Central memory CD4-positive, alpha-beta T cell (primary cell): ENCODE results near the gene MEGF11.

Experiments used
- DNase-seq: peaks from one replicate; pipeline ENCODE4 v3.0.0; 2022

The MEGF11 gene

GRCh38 chr15:66169023-66169422 is 84.5 kb downstream of the MEGF11 start:
- no peak for DNase-seq

- no peak for DNase-seq
Measured at GRCh38 chr15:66167854-66168253, 85.7 kb downstream of the MEGF11 start.

- DNase-seq = no peak
Measured at GRCh38 chr15:66165856-66166255, 87.7 kb downstream of the MEGF11 start.

- DNase-seq = no peak
Measured at GRCh38 chr15:66164788-66165187, 88.8 kb downstream of the MEGF11 start.

- no peak for DNase-seq
Measured at GRCh38 chr15:66163553-66163952, 90.0 kb downstream of the MEGF11 start.

GRCh38 chr15:66162286-66162685 is 91.3 kb downstream of the MEGF11 start:
- no peak for DNase-seq

GRCh38 chr15:66161575-66162118 is 91.9 kb downstream of the MEGF11 start:
- no peak for DNase-seq

- DNase-seq = no peak
Measured at GRCh38 chr15:66161108-66161507, 92.4 kb downstream of the MEGF11 start.

GRCh38 chr15:66157507-66157906 is 96.0 kb downstream of the MEGF11 start:
- DNase-seq = no peak

GRCh38 chr15:66156310-66156975 is 97.1 kb downstream of the MEGF11 start:
- no peak for DNase-seq

GRCh38 chr15:66155065-66155464 is 98.5 kb downstream of the MEGF11 start:
- no peak for DNase-seq

GRCh38 chr15:66154581-66154980 is 99.0 kb downstream of the MEGF11 start:
- no peak for DNase-seq

GRCh38 chr15:66153549-66154415 is 99.8 kb downstream of the MEGF11 start:
- DNase-seq = no peak

- no peak for DNase-seq
Measured at GRCh38 chr15:66152650-66153049, 100.9 kb downstream of the MEGF11 start.

- no peak for DNase-seq
Measured at GRCh38 chr15:66151809-66152208, 101.7 kb downstream of the MEGF11 start.

GRCh38 chr15:66149871-66150270 is 103.7 kb downstream of the MEGF11 start:
- no peak for DNase-seq

GRCh38 chr15:66148187-66148586 is 105.4 kb downstream of the MEGF11 start:
- no peak for DNase-seq

GRCh38 chr15:66147440-66147839 is 106.1 kb downstream of the MEGF11 start:
- no peak for DNase-seq

- DNase-seq = no peak
Measured at GRCh38 chr15:66145726-66146182, 107.8 kb downstream of the MEGF11 start.

- DNase-seq = no peak
Measured at GRCh38 chr15:66144978-66145725, 108.4 kb downstream of the MEGF11 start.

GRCh38 chr15:66142285-66142684 is 111.3 kb downstream of the MEGF11 start:
- DNase-seq = no peak

- no peak for DNase-seq
Measured at GRCh38 chr15:66139591-66140207, 113.9 kb downstream of the MEGF11 start.
